ENCODE measurements around the gene FERMT2. TPM values are rescaled to one million over a fixed set of nuclear protein-coding genes. Genes with fewer than 3 reads are reported as not detected.

FERMT2 gene, protein sequence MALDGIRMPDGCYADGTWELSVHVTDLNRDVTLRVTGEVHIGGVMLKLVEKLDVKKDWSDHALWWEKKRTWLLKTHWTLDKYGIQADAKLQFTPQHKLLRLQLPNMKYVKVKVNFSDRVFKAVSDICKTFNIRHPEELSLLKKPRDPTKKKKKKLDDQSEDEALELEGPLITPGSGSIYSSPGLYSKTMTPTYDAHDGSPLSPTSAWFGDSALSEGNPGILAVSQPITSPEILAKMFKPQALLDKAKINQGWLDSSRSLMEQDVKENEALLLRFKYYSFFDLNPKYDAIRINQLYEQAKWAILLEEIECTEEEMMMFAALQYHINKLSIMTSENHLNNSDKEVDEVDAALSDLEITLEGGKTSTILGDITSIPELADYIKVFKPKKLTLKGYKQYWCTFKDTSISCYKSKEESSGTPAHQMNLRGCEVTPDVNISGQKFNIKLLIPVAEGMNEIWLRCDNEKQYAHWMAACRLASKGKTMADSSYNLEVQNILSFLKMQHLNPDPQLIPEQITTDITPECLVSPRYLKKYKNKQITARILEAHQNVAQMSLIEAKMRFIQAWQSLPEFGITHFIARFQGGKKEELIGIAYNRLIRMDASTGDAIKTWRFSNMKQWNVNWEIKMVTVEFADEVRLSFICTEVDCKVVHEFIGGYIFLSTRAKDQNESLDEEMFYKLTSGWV
- 26.4 and 34.2 TPM in 2 replicates for total RNA-seq

DNA sequence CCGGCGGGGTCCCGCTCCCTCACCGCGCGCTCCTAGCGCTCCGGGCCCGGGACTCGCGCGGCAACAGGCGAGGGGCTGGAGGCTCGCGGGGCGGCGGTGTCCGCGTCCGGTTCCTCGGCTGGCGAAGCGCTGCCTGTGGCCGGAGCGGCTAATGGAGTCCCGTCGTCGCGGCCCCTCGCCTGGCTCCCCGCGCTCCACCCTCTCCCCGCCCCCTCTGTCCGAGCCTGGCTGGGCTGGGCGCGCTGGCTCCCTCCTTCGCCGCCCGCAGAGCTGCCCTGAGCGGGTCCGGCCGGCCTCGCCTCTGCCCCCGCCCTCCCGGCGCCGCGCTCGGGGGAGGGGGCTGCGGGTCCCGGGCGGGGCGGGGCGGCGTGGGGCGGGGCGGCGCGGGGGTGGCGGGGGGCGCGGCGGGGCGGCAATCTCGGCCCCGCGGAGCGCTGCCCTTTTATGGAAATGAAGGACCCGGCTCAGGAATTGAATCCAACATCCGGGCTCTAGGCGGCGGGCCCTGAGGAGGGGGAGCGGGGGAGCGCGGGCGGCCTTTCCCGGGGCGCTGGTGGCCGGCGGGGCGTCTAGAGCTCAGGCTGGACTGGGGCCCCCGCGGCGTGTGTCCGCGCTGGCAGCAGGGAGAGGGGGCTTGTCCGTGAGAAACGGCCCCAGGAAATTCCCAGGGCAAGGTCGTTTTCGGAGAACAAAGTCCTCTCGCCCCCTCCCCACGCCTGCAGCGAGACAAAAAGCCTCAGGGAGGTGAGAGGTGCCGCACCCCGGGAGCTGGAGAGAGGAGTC, at the start of gene FERMT2:
Gene FERMT2 (minus strand): TSS at position 153 of the 783 bp plus-strand sequence. CDS start 482 bp downstream, outside the sequence.

Other genes starting within 250 kb of the FERMT2 start
- gene PSMC6, start 243.8 kb downstream of the FERMT2 start, total RNA-seq = 80.0 and 113 TPM in 2 replicates
- gene STYX, start 220.9 kb downstream of the FERMT2 start, total RNA-seq = 19.0 and 23.9 TPM in 2 replicates
- 34.8 and 51.6 TPM in 2 replicates for gene GNPNAT1, start 159.4 kb downstream of the FERMT2 start, total RNA-seq
- gene DDHD1, start 202.3 kb upstream of the FERMT2 start, total RNA-seq = 7.5 and 12.5 TPM in 2 replicates

Measured in nasal cavity respiratory epithelium epithelial cell of viscerocranial mucosa (primary cell).